H9 (cell line): ENCODE results near the gene BTD. TPM values are rescaled to one million over a fixed set of nuclear protein-coding genes. Genes with fewer than 3 reads are reported as not detected.

Experiments used
- DNase-seq: peaks from one replicate; pipeline ENCODE4 v3.0.0-alpha.2; 2017
- H2AFZ ChIP-seq: one replicate; pipeline ENCODE4 v1.6.1; 2013; ENCODE audit warnings: mild to moderate bottlenecking, low read length, control low read depth, moderate library complexity
- H2AK5ac ChIP-seq: 2 replicates; pipeline ENCODE4 v1.6.1; 2013; ENCODE audit warnings: low read length, control low read depth, mixed read lengths; ENCODE audit not compliant: insufficient read length
- H2BK120ac ChIP-seq: one replicate; pipeline ENCODE4 v1.6.1; 2013; ENCODE audit warnings: low read depth, mild to moderate bottlenecking, low read length, control low read depth, inconsistent platforms; ENCODE audit not compliant: poor library complexity, severe bottlenecking
- H2BK12ac ChIP-seq: 2 replicates; pipeline ENCODE4 v1.6.1; 2013; ENCODE audit warnings: low read length, control low read depth, mixed read lengths, low read depth; ENCODE audit not compliant: insufficient read length
- H2BK15ac ChIP-seq: 2 replicates; pipeline ENCODE4 v1.6.1; 2013; ENCODE audit warnings: low read depth, low read length, control low read depth
- H2BK20ac ChIP-seq: one replicate; pipeline ENCODE4 v1.6.1; 2013; ENCODE audit warnings: low read depth, mild to moderate bottlenecking, low read length, control low read depth, inconsistent platforms; ENCODE audit not compliant: poor library complexity, severe bottlenecking
- H2BK5ac ChIP-seq: 2 replicates; pipeline ENCODE4 v1.6.1; 2013; ENCODE audit warnings: low read length, control low read depth, mixed read lengths; ENCODE audit not compliant: insufficient read length
- H3K14ac ChIP-seq: 2 replicates; pipeline ENCODE4 v1.6.1; 2013; ENCODE audit warnings: low read length, control low read depth; ENCODE audit not compliant: insufficient read depth
- H3K18ac ChIP-seq: 2 replicates; pipeline ENCODE4 v1.6.1; 2013; ENCODE audit warnings: low read depth, mild to moderate bottlenecking, mixed read lengths, low read length, control low read depth; ENCODE audit not compliant: insufficient read length
- H3K23ac ChIP-seq: 2 replicates; pipeline ENCODE4 v1.6.1; 2013; ENCODE audit warnings: low read length, control low read depth, mixed read lengths, low read depth; ENCODE audit not compliant: insufficient read length
- H3K23me2 ChIP-seq: 2 replicates; pipeline ENCODE4 v1.6.1; 2013; ENCODE audit warnings: low read depth, mild to moderate bottlenecking, mixed read lengths, low read length, control low read depth; ENCODE audit not compliant: insufficient read length, poor library complexity, severe bottlenecking
- H3K27ac ChIP-seq: 2 replicates; pipeline ENCODE4 v1.5.1; 2013; ENCODE audit warnings: low read length, control low read depth, mixed read lengths, low read depth; ENCODE audit not compliant: insufficient read length
- H3K27me3 ChIP-seq: 2 replicates; pipeline ENCODE4 v1.6.1; 2013; ENCODE audit warnings: low read length, control low read depth, inconsistent platforms; ENCODE audit not compliant: insufficient read depth
- H3K4ac ChIP-seq: 2 replicates; pipeline ENCODE4 v1.6.1; 2013; ENCODE audit warnings: low read depth, mild to moderate bottlenecking, control low read depth, inconsistent platforms, low read length, moderate library complexity
- H3K4me1 ChIP-seq: 2 replicates; pipeline ENCODE4 v1.6.1; 2013; ENCODE audit warnings: low read length, control low read depth, inconsistent platforms; ENCODE audit not compliant: insufficient read depth
- H3K4me2 ChIP-seq: 2 replicates; pipeline ENCODE4 v1.6.1; 2013; ENCODE audit warnings: low read length, control low read depth, mixed read lengths; ENCODE audit not compliant: insufficient read length, insufficient read depth
- H3K56ac ChIP-seq: 2 replicates; pipeline ENCODE4 v1.6.1; 2013; ENCODE audit warnings: low read depth, mild to moderate bottlenecking, mixed read lengths, low read length, control low read depth; ENCODE audit not compliant: insufficient read length
- H3K79me1 ChIP-seq: 2 replicates; pipeline ENCODE4 v1.6.1; 2013; ENCODE audit warnings: low read depth, mild to moderate bottlenecking, moderate library complexity, low read length, control low read depth, inconsistent platforms; ENCODE audit not compliant: insufficient read depth, poor library complexity, severe bottlenecking
- H3K79me2 ChIP-seq: 2 replicates; pipeline ENCODE4 v1.6.1; 2013; ENCODE audit warnings: low read length, control low read depth, inconsistent platforms; ENCODE audit not compliant: insufficient read depth
- H3K9ac ChIP-seq: 2 replicates; pipeline ENCODE4 v1.6.1; 2013; ENCODE audit warnings: low read length, control low read depth, mixed read lengths; ENCODE audit not compliant: insufficient read length; ENCODE audit errors: extremely low read depth
- H3K9me3 ChIP-seq: one replicate; pipeline ENCODE4 v1.6.1; 2013; ENCODE audit warnings: low read depth, low read length, inconsistent platforms; ENCODE audit not compliant: control insufficient read depth
- H3T11ph ChIP-seq: one replicate; pipeline ENCODE4 v1.6.1; 2013; ENCODE audit warnings: mild to moderate bottlenecking, low read length, control low read depth, inconsistent platforms
- H4K20me1 ChIP-seq: one replicate; pipeline ENCODE4 v1.6.1; 2013; ENCODE audit not compliant: control insufficient read depth, insufficient read length, insufficient read depth
- H4K5ac ChIP-seq: 2 replicates; pipeline ENCODE4 v1.6.1; 2013; ENCODE audit warnings: low read depth, mild to moderate bottlenecking, mixed read lengths, low read length, control low read depth; ENCODE audit not compliant: insufficient read length
- H4K8ac ChIP-seq: replicated peaks from 2 replicates; pipeline ENCODE4 v1.6.1; 2013; ENCODE audit warnings: low read length, control low read depth, mixed read lengths, low read depth; ENCODE audit not compliant: insufficient read length
- H4K91ac ChIP-seq: 2 replicates; pipeline ENCODE4 v1.6.1; 2013; ENCODE audit warnings: low read depth, mild to moderate bottlenecking, moderate library complexity, mixed read lengths, low read length, control low read depth; ENCODE audit not compliant: insufficient read length
- H3K27ac Mint-ChIP-seq, 3 experiments: 2 replicates in 2 of 3; 3 replicates in 1 of 3; pipeline ENCODE4 v1.8.0; 2020 to 2021; ENCODE audit warnings: mixed read lengths in 3 of 3, mild to moderate bottlenecking in 1 of 3, moderate library complexity in 1 of 3
- H3K27me3 Mint-ChIP-seq: 2 replicates; pipeline ENCODE4 v1.8.0; 2021; ENCODE audit warnings: low read depth, mild to moderate bottlenecking, moderate library complexity, mixed read lengths
- H3K36me3 Mint-ChIP-seq, 3 experiments: 2 replicates in 2 of 3; 3 replicates in 1 of 3; pipeline ENCODE4 v1.8.0; 2020 to 2021; ENCODE audit warnings: low read depth in 3 of 3, mixed read lengths in 3 of 3; ENCODE audit not compliant: insufficient read depth in 1 of 3
- H3K4me1 Mint-ChIP-seq, 2 experiments: 2 replicates each; pipeline ENCODE4 v1.8.0; 2020; ENCODE audit warnings: mixed read lengths in 2 of 2
- H3K4me3 Mint-ChIP-seq, 2 experiments: 2 replicates in 1 of 2; 3 replicates in 1 of 2; pipeline ENCODE4 v1.8.0; 2020 to 2021; ENCODE audit warnings: mild to moderate bottlenecking in 2 of 2, mixed read lengths in 2 of 2, moderate library complexity in 1 of 2
- H3K9me3 Mint-ChIP-seq, 2 experiments: 2 replicates in 1 of 2; 3 replicates in 1 of 2; pipeline ENCODE4 v1.8.0; 2020; ENCODE audit warnings: mild to moderate bottlenecking in 2 of 2, mixed read lengths in 2 of 2, moderate library complexity in 1 of 2
- WGBS: extraction: QIAGEN DNeasy Blood & Tissue Kit; methylation state at CpG from one replicate; pipeline ENCODE4 v1.1.7; 2013; ENCODE audit warnings: missing lambda C conversion rate, low lambda C conversion rate, mixed read lengths; ENCODE audit not compliant: insufficient read length; ENCODE audit errors: extremely low coverage; 5-methylcytosine and 5-hydroxymethylcytosine counted together
- total RNA-seq: library from RNA; stranded (reverse); gene quantifications from 2 replicates; pipeline ENCODE4 v1.2.1, GENCODE V29; 2021
- TF ChIP-seq, protein P1 (sequence below): fragments of 200-600 bp; sonication (generic); conservative IDR thresholded peaks from 3 replicates; pipeline ENCODE4 v1.8.0; 2021; ENCODE audit warnings: antibody characterized with exemption, mild to moderate bottlenecking

BTD gene
- total RNA-seq, 1 experiment from 2014 or later = 21.5 TPM

DNA sequence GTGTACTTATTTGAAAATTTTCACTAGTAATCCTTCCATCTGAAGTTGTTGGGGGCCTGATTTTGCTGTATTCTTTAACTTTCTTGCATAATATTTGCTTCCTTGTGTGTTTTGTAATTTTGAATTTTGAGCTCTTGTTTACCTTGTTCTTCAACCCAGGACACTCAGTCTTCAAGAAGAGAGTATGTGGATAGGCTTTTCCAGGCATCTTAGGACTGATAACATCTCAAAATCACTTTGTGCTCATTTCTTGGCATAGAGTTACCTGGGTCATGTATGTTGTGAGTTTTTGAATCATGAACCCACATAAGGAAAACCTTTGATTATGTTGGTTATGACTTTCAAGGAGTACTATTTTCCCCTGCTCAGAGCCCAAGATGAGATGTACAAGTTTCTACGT lies 13.4 kb downstream of the BTD start:
- H2AFZ ChIP-seq = no peak overlapping the region
- H3K4me2 ChIP-seq = no peak overlapping the region
- no peak overlapping the region for H3K4ac ChIP-seq
- no peaks in the 10 kb centered on the region for H3K27me3 ChIP-seq
- Mint-ChIP-seq H3K4me1 (no peaks in the 10 kb centered on the region), H3K36me3 (peaks cover 11 to 13% (median 12%) of the 10 kb centered on the region in 3 experiments), H3K27ac (no peak overlapping the region), H3K4me3 (no peak overlapping the region), H3K27me3 (no peaks in the 10 kb centered on the region), H3K9me3 (peaks cover 11 to 15% of the 10 kb centered on the region in 2 experiments)
- H4K20me1 ChIP-seq = no peaks in the 10 kb centered on the region
- no peak overlapping the region for H4K5ac ChIP-seq
- no peaks in the 10 kb centered on the region for H3K4me1 ChIP-seq
- DNase-seq = no peak
- H3K9ac ChIP-seq = no peak overlapping the region
- H3K79me2 ChIP-seq = no peaks in the 10 kb centered on the region
- no CpG with 5 or more reads among the region's 1 CpG for WGBS
- no peak overlapping the region for H2AK5ac ChIP-seq
- H3K27ac ChIP-seq = no peak overlapping the region
- no peak overlapping the region for H2BK120ac ChIP-seq
- no peak overlapping the region for H3K14ac ChIP-seq
- H4K8ac ChIP-seq = no peak overlapping the region
- no peak overlapping the region for H2BK12ac ChIP-seq
- H3K9me3 ChIP-seq = no peaks in the 10 kb centered on the region
- H3K23me2 ChIP-seq = no peaks in the 10 kb centered on the region
- no peak overlapping the region for H3K18ac ChIP-seq
- no peak overlapping the region for H4K91ac ChIP-seq
- no peak overlapping the region for H3K23ac ChIP-seq
- TF ChIP-seq, protein P1, sequence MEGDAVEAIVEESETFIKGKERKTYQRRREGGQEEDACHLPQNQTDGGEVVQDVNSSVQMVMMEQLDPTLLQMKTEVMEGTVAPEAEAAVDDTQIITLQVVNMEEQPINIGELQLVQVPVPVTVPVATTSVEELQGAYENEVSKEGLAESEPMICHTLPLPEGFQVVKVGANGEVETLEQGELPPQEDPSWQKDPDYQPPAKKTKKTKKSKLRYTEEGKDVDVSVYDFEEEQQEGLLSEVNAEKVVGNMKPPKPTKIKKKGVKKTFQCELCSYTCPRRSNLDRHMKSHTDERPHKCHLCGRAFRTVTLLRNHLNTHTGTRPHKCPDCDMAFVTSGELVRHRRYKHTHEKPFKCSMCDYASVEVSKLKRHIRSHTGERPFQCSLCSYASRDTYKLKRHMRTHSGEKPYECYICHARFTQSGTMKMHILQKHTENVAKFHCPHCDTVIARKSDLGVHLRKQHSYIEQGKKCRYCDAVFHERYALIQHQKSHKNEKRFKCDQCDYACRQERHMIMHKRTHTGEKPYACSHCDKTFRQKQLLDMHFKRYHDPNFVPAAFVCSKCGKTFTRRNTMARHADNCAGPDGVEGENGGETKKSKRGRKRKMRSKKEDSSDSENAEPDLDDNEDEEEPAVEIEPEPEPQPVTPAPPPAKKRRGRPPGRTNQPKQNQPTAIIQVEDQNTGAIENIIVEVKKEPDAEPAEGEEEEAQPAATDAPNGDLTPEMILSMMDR = no peak
- H3T11ph ChIP-seq = no peak overlapping the region
- no peak overlapping the region for H3K56ac ChIP-seq
- H2BK15ac ChIP-seq = no peak overlapping the region
- H3K79me1 ChIP-seq = no peaks in the 10 kb centered on the region
- H2BK5ac ChIP-seq = no peak overlapping the region
- no peak overlapping the region for H2BK20ac ChIP-seq
